SK-N-SH (cell line): Measurements from ENCODE around the gene WSB2.

Experiments used
- CTCF ChIP-seq: fragments of 200-600 bp; sonication (generic); IDR thresholded peaks from 2 replicates; pipeline ENCODE4 v1.6.1; 2017; ENCODE audit warnings: antibody characterized with exemption, mild to moderate bottlenecking, moderate library complexity
- EP300 ChIP-seq, 2 experiments: IDR thresholded peaks; 2 replicates each; pipeline versions ENCODE4 v1.4.0 to v1.6.1; 2012; ENCODE audit warnings: borderline replicate concordance in 1 of 2, low read depth in 1 of 2, low read length in 1 of 2
- GABPA ChIP-seq: IDR thresholded peaks from 2 replicates; pipeline ENCODE4 v1.4.0; 2012; ENCODE audit warnings: low read depth, mild to moderate bottlenecking
- POLR2AphosphoS5 ChIP-seq: IDR thresholded peaks from 2 replicates; pipeline ENCODE4 v1.6.1; 2012; ENCODE audit warnings: low read depth, low read length
- TCF12 ChIP-seq: IDR thresholded peaks from 2 replicates; pipeline ENCODE4 v1.4.0; 2012
- ZBTB33 ChIP-seq: IDR thresholded peaks from 2 replicates; pipeline ENCODE4 v1.4.0; 2012; ENCODE audit warnings: low read depth, borderline replicate concordance

- TF ChIP-seq POLR2AphosphoS5 (no peak), CTCF (no peak), EP300 (IDR thresholded peaks at IDR 0.05; ENCODE audit: borderline replicate concordance in 1 of 2, low read depth in 1 of 2, low read length in 1 of 2) (no peak), GABPA (no peak), ZBTB33 (no peak), TCF12 (no peak)
These were observed 4.4 kb upstream of the WSB2 start for GRCh38 chr12:118065380-118065779.
